Left lung (tissue), 10 donors: Measurements from ENCODE around the gene NDUFAF4. TPM values are rescaled to one million over a fixed set of nuclear protein-coding genes. Genes with fewer than 3 reads are reported as not detected.

Source experiments
- ATAC-seq: fragments of 200-7000 bp; cut with Tn5 transposase; one replicate; pipeline ENCODE4 v1.9.1; 2020; ENCODE audit warnings: moderate library complexity
- DNase-seq, 4 donors: peaks; one replicate each; pipeline ENCODE4 v3.0.0-alpha.2; 2013 to 2020
- H3K27ac ChIP-seq, 2 donors: fragments of 200-600 bp; sonication (generic) in 1 of 2; one replicate each; pipeline versions ENCODE4 v1.5.0 to v1.8.0; 2020 to 2021
- H3K27me3 ChIP-seq, 2 donors: fragments of 200-600 bp; sonication (generic) in 1 of 2; one replicate each; pipeline versions ENCODE4 v1.5.0 to v1.8.0; 2020 to 2021
- H3K36me3 ChIP-seq, 2 donors: fragments of 200-600 bp; sonication (generic) in 1 of 2; one replicate each; pipeline versions ENCODE4 v1.5.0 to v1.8.0; 2020 to 2021
- H3K4me1 ChIP-seq, 2 donors: fragments of 200-600 bp; one replicate each; pipeline ENCODE4 v1.8.0; 2021
- H3K4me3 ChIP-seq, 2 donors: fragments of 200-600 bp; sonication (generic) in 1 of 2; one replicate each; pipeline versions ENCODE4 v1.5.0 to v1.8.0; 2020 to 2021; ENCODE audit warnings: mild to moderate bottlenecking in 1 of 2
- H3K9me3 ChIP-seq, 2 donors: fragments of 200-600 bp; sonication (generic) in 1 of 2; one replicate each; pipeline versions ENCODE4 v1.5.0 to v1.8.0; 2020 to 2021
- CTCF ChIP-seq, 2 donors: fragments of 200-600 bp; sonication (generic) in 1 of 2; IDR thresholded peaks; one replicate each; pipeline versions ENCODE4 v1.5.0 to v1.8.0; 2021; ENCODE audit warnings: antibody characterized with exemption in 2 of 2
- intact Hi-C, 2 donors: fragments of 100-400 bp; cut with DNase I; formaldehyde crosslinking; loops; one replicate each; pipeline versions ENCODE4 v1.11.2 to v1.14.2; 2022
- polyA plus RNA-seq, 6 donors: library from polyadenylated mRNA; unstranded; fragments of 120-200 nt; gene quantifications; one replicate each; pipeline ENCODE4 v1.2.1, GENCODE V29; 2013; ENCODE audit not compliant: insufficient read length in 6 of 6
- total RNA-seq, 2 donors: library from RNA; stranded (reverse); fragmentation: NEBNext Ultra II Directional; extraction: Animal tissue kit (Norgen Biotek cat#: 25700); gene quantifications; one replicate each; pipeline ENCODE4 v1.2.1, GENCODE V29; 2021
- donor health status: DM: no; HTN: yes; CAD: no.
- donor health status: DM: no; HTN: no; CAD: no.

NDUFAF4 gene
- total and polyA plus RNA-seq, 8 donors: 20.2 to 29.0 (median 25.5) TPM

GRCh38 chr6:96917098-96917497 lies 19.4 kb upstream of the NDUFAF4 start:
- H3K9me3 ChIP-seq: no peaks in the 10 kb centered on the region
- no peak for TF ChIP-seq CTCF (IDR thresholded peaks at IDR 0.05)
- H3K4me3 ChIP-seq: no peak overlapping the region
- H3K4me1 ChIP-seq: no peaks in the 10 kb centered on the region
- no peaks in the 10 kb centered on the region for H3K36me3 ChIP-seq
- DNase-seq: no peak
- no peak overlapping the region for H3K27ac ChIP-seq
- intact Hi-C loops: no loop called here
- no peaks in the 10 kb centered on the region for H3K27me3 ChIP-seq
- no peak for ATAC-seq

- Histone ChIP-seq H3K4me3 (no peak overlapping the region), H3K36me3 (no peaks in the 10 kb centered on the region), H3K27ac (no peak overlapping the region), H3K9me3 (no peaks in the 10 kb centered on the region), H3K4me1 (no peaks in the 10 kb centered on the region), H3K27me3 (peaks cover 0 to 3% of the 10 kb centered on the region in 2 donors)
- TF ChIP-seq CTCF (IDR thresholded peaks at IDR 0.05): no peak
- no peak for ATAC-seq
- intact Hi-C loops: no loop called here
- no peak for DNase-seq
Observed at GRCh38 chr6:96913621-96914020, 15.9 kb upstream of the NDUFAF4 start.

DNA sequence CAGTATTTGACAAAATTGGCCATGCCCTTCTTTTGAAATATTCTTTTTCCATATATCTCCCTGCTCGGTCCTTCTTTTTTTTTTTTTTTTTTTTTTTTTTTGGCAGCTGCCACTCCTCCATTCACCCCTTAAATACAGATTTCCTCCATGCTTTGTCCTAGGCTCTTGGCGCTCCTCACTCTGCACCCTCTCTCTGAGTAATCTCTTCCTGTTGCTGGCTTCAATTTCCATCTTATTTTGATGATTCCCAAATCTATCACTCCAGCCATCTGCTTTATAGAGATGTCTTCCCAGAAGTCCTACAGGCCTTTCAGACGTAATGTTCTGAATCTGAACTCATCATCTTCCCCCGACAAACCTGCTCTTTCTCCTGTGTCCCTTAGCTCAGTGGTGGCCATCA lies 14.1 kb upstream of the NDUFAF4 start:
- Histone ChIP-seq H3K36me3 (no peaks in the 10 kb centered on the region), H3K4me3 (no peak overlapping the region), H3K27me3 (peaks cover 0 to 3% of the 10 kb centered on the region in 2 donors), H3K4me1 (no peaks in the 10 kb centered on the region), H3K9me3 (no peaks in the 10 kb centered on the region), H3K27ac (no peak overlapping the region)
- DNase-seq: no peak
- intact Hi-C loops: no loop called here
- no peak for ATAC-seq
- TF ChIP-seq CTCF (IDR thresholded peaks at IDR 0.05): no peak

- Histone ChIP-seq H3K9me3 (no peaks in the 10 kb centered on the region), H3K36me3 (no peaks in the 10 kb centered on the region), H3K27me3 (peaks cover 0 to 3% of the 10 kb centered on the region in 2 donors), H3K4me1 (no peaks in the 10 kb centered on the region), H3K4me3 (no peak overlapping the region), H3K27ac (no peak overlapping the region)
- DNase-seq (no peak), ATAC-seq (no peak)
- TF ChIP-seq CTCF (IDR thresholded peaks at IDR 0.05): no peak
- intact Hi-C loops: no loop called here
Observed at GRCh38 chr6:96911171-96911570, 13.5 kb upstream of the NDUFAF4 start.

GRCh38 chr6:96909811-96910210 lies 12.1 kb upstream of the NDUFAF4 start:
- ATAC-seq (no peak), DNase-seq (no peak)
- Histone ChIP-seq H3K27ac (no peak overlapping the region), H3K27me3 (peaks cover 0 to 3% of the 10 kb centered on the region in 2 donors), H3K9me3 (no peaks in the 10 kb centered on the region), H3K4me3 (no peak overlapping the region), H3K4me1 (no peaks in the 10 kb centered on the region), H3K36me3 (no peaks in the 10 kb centered on the region)
- no peak for TF ChIP-seq CTCF (IDR thresholded peaks at IDR 0.05)
- intact Hi-C loops: no loop called here
